Measurements from ENCODE around the gene MSI2. TPM values are rescaled to one million over a fixed set of nuclear protein-coding genes. Genes with fewer than 3 reads are reported as not detected.

Gene MSI2
- total RNA-seq, 1 experiment from 2014 or later: 174 TPM

DNA sequence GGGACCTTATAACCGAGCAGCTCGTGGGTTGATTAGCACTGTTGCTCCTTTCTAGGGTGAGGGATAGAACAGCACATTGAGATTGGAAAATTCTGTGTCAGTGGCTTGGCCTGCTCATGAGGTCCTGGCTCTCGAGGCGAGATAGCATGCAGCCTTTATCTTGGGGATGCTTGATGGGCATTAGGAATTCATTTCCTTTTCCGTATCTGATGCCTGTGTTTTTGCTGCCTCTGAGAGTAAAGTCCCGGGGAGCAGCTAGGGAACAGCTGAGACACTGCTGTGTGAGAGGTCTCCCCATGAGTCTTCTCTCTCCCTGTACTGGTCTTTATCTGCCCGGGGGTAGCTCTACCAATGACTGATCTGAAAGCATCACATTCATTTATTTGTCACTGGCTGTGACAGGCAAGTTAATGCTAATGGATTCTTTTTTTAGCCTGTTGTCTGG is 14.5 kb downstream of the MSI2 start:
- intact Hi-C loops (cut with micrococcal nuclease; ENCODE audit: unreplicated experiment): no loop called here
- H3K4me3 Mint-ChIP-seq (ENCODE audit: unreplicated experiment): peak overlapping the region; percentile 9
- H3K27me3 Mint-ChIP-seq (ENCODE audit: insufficient read depth, unreplicated experiment): no peaks in the 10 kb centered on the region
- TF ChIP-seq CTCF (IDR thresholded peaks at IDR 0.05; ENCODE audit: insufficient read depth in 1 of 2, low read depth in 1 of 2, low read length in 1 of 2, severe bottlenecking in 1 of 2, unreplicated experiment in 1 of 2): no peak
- peak overlapping the region; percentile 10 for H3K27ac Mint-ChIP-seq (ENCODE audit: unreplicated experiment)
- Histone ChIP-seq H3K27me3 (replicated peaks; ENCODE audit: control insufficient read depth, insufficient read depth, low read length) (no peaks in the 10 kb centered on the region), H3K9me3 (no peaks in the 10 kb centered on the region), H3K4me3 (ENCODE audit: low read depth, low read length) (no peak overlapping the region), H3K36me3 (ENCODE audit: control insufficient read depth, insufficient read depth, low read length) (peaks cover 4% of the 10 kb centered on the region; the same call in 1 of the 2 replicates), H3K4me1 (peaks cover 53% of the 10 kb centered on the region)
- peaks cover 82% of the 10 kb centered on the region for H3K36me3 Mint-ChIP-seq (ENCODE audit: insufficient read depth, unreplicated experiment)
- POLR2A ChIA-PET: no interaction called here
- no peaks in the 10 kb centered on the region for H3K9me3 Mint-ChIP-seq (ENCODE audit: unreplicated experiment)
- peaks cover 61% of the 10 kb centered on the region for H3K4me1 Mint-ChIP-seq (ENCODE audit: low read depth, unreplicated experiment)
- CTCF ChIA-PET: interaction anchor here (1.1 to 1.4 kb wide), 2 partner anchors 15 to 28 kb away, joined by 3 to 5 read pairs; no protein-coding TSS in a partner anchor
- BruUV-seq (replicated peaks): no TSS peak
- DNase-seq: no peak

DNA sequence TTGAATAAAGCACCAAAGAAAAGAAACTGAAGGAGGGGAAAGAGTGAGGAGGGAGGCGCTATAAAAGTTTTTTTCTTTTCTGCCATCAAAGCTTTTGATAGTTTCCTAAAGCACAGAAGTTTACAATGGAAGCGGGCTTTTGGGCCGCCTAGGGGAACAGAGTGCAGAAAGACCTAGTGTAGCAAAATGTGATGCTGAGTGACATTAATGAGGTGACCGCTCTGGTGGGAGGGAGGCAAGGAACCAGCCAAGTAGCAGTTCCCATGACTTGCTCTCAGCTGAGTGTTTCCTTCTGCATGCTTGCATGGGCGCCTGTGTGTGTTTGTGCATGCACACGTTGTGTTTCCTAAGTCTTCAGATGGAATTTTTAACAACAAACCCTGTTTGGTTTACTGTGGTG is 15.5 kb downstream of the MSI2 start:
- no peaks in the 10 kb centered on the region for H3K9me3 ChIP-seq
- no peaks in the 10 kb centered on the region for H3K27me3 Mint-ChIP-seq (ENCODE audit: insufficient read depth, unreplicated experiment)
- peaks cover 61% of the 10 kb centered on the region for H3K4me1 Mint-ChIP-seq (ENCODE audit: low read depth, unreplicated experiment)
- POLR2A ChIA-PET: no interaction called here
- TF ChIP-seq CTCF (IDR thresholded peaks at IDR 0.05; ENCODE audit: insufficient read depth in 1 of 2, low read depth in 1 of 2, low read length in 1 of 2, severe bottlenecking in 1 of 2, unreplicated experiment in 1 of 2): no peak
- no peaks in the 10 kb centered on the region for H3K9me3 Mint-ChIP-seq (ENCODE audit: unreplicated experiment)
- DNase-seq: no peak
- CTCF ChIA-PET: no interaction called here
- peaks cover 86% of the 10 kb centered on the region for H3K36me3 Mint-ChIP-seq (ENCODE audit: insufficient read depth, unreplicated experiment)
- peaks cover 4% of the 10 kb centered on the region; the same call in 1 of the 2 replicates for H3K36me3 ChIP-seq (ENCODE audit: control insufficient read depth, insufficient read depth, low read length)
- no TSS peak for BruUV-seq (replicated peaks)
- no peak overlapping the region for H3K4me3 ChIP-seq (ENCODE audit: low read depth, low read length)
- H3K27ac Mint-ChIP-seq (ENCODE audit: unreplicated experiment): no peak overlapping the region
- H3K27me3 ChIP-seq (replicated peaks; ENCODE audit: control insufficient read depth, insufficient read depth, low read length): no peaks in the 10 kb centered on the region
- peaks cover 52% of the 10 kb centered on the region for H3K4me1 ChIP-seq
- H3K4me3 Mint-ChIP-seq (ENCODE audit: unreplicated experiment): no peak overlapping the region
- intact Hi-C loops (cut with micrococcal nuclease; ENCODE audit: unreplicated experiment): no loop called here

- H3K4me3 Mint-ChIP-seq (ENCODE audit: unreplicated experiment): no peak overlapping the region
- H3K27me3 ChIP-seq (replicated peaks; ENCODE audit: control insufficient read depth, insufficient read depth, low read length): no peaks in the 10 kb centered on the region
- H3K4me1 Mint-ChIP-seq (ENCODE audit: low read depth, unreplicated experiment): peaks cover 52% of the 10 kb centered on the region
- POLR2A ChIA-PET: no interaction called here
- H3K9me3 Mint-ChIP-seq (ENCODE audit: unreplicated experiment): no peaks in the 10 kb centered on the region
- H3K4me1 ChIP-seq: peaks cover 40% of the 10 kb centered on the region
- no peaks in the 10 kb centered on the region for H3K27me3 Mint-ChIP-seq (ENCODE audit: insufficient read depth, unreplicated experiment)
- intact Hi-C loops (cut with micrococcal nuclease; ENCODE audit: unreplicated experiment): no loop called here
- no peak overlapping the region for H3K4me3 ChIP-seq (ENCODE audit: low read depth, low read length)
- H3K9me3 ChIP-seq: no peaks in the 10 kb centered on the region
- no peak overlapping the region for H3K27ac Mint-ChIP-seq (ENCODE audit: unreplicated experiment)
- BruUV-seq (replicated peaks): no TSS peak
- no peak for TF ChIP-seq CTCF (IDR thresholded peaks at IDR 0.05; ENCODE audit: insufficient read depth in 1 of 2, low read depth in 1 of 2, low read length in 1 of 2, severe bottlenecking in 1 of 2, unreplicated experiment in 1 of 2)
- DNase-seq: no peak
- peaks cover 84% of the 10 kb centered on the region for H3K36me3 Mint-ChIP-seq (ENCODE audit: insufficient read depth, unreplicated experiment)
- peaks cover 1% of the 10 kb centered on the region; the same call in 1 of the 2 replicates for H3K36me3 ChIP-seq (ENCODE audit: control insufficient read depth, insufficient read depth, low read length)
- CTCF ChIA-PET: interaction anchor here (0.7 kb wide), 1 partner anchor 11 kb away, joined by 3 read pairs; no protein-coding TSS in a partner anchor
Observed at GRCh38 chr17:57273490-57273889, 17.2 kb downstream of the MSI2 start.
